Esophagus squamous epithelium (tissue), 5 donors: ENCODE data around the gene GNG2. TPM values are rescaled to one million over a fixed set of nuclear protein-coding genes. Genes with fewer than 3 reads are reported as not detected.

Experiments used
- DNase-seq: peaks from one replicate; lab custom pipeline; 2025; lab: John Stamatoyannopoulos, UW
- H3K27ac ChIP-seq, 4 donors: fragments of 200-600 bp; sonication (generic); one replicate each; pipeline ENCODE4 v1.5.1; 2016 to 2019; ENCODE audit warnings: mild to moderate bottlenecking in 1 of 4
- H3K27me3 ChIP-seq, 4 donors: fragments of 200-600 bp; sonication (generic); 1 replicate in 3 of 4; 2 replicates in 1 of 4; pipeline versions ENCODE4 v1.5.1 to v1.6.0; 2017 to 2021; ENCODE audit warnings: antibody characterized with exemption in 1 of 4
- H3K36me3 ChIP-seq, 3 donors: fragments of 200-600 bp; sonication (generic); one replicate each; pipeline ENCODE4 v1.5.1; 2016 to 2019
- H3K4me1 ChIP-seq, 3 donors: fragments of 200-600 bp; sonication (generic); one replicate each; pipeline ENCODE4 v1.5.1; 2017 to 2019
- H3K4me3 ChIP-seq, 4 donors: fragments of 200-600 bp; sonication (generic); 1 replicate in 3 of 4; 2 replicates in 1 of 4; pipeline ENCODE4 v1.5.1; 2016 to 2019; ENCODE audit warnings: mild to moderate bottlenecking in 2 of 4, moderate library complexity in 1 of 4
- H3K9me3 ChIP-seq, 3 donors: fragments of 200-600 bp; sonication (generic); one replicate each; pipeline ENCODE4 v1.5.1; 2016 to 2019
- POLR2A ChIP-seq, 4 donors: fragments of 450-650 bp; IDR thresholded peaks; one replicate each; pipeline ENCODE4 v1.6.1; 2017; ENCODE audit warnings: antibody characterized with exemption in 4 of 4, mild to moderate bottlenecking in 4 of 4, moderate library complexity in 3 of 4
- WGBS, 2 donors: methylation state at CpG; one replicate each; pipeline ENCODE4 v1.1.5; 2018; 5-methylcytosine and 5-hydroxymethylcytosine counted together
- intact Hi-C: fragments of 100-400 bp; cut with DNase I; formaldehyde crosslinking; loops from one replicate; pipeline ENCODE4 v1.15.0; 2022
- total RNA-seq, 4 donors: library from RNA; depleted of rRNA; stranded (reverse); fragments of >200 nt; gene quantifications; one replicate each; pipeline ENCODE4 v1.1.0, GENCODE V29; 2016
- TF ChIP-seq, protein P1 (sequence below), 6 experiments: fragments of 450-650 bp in 4 of 6; fragments of 200-600 bp in 2 of 6; sonication (generic) in 2 of 6; IDR thresholded peaks; one replicate each; pipeline ENCODE4 v1.5.1; 2016 to 2019; ENCODE audit warnings: antibody characterized with exemption in 6 of 6, mild to moderate bottlenecking in 4 of 6, moderate library complexity in 4 of 6
- donor health status: DM: yes; HTN: yes; CAD: no.

The GNG2 gene
- total RNA-seq, 4 donors from 2014 or later = 1.5 to 8.8 (median 3.7) TPM

DNA sequence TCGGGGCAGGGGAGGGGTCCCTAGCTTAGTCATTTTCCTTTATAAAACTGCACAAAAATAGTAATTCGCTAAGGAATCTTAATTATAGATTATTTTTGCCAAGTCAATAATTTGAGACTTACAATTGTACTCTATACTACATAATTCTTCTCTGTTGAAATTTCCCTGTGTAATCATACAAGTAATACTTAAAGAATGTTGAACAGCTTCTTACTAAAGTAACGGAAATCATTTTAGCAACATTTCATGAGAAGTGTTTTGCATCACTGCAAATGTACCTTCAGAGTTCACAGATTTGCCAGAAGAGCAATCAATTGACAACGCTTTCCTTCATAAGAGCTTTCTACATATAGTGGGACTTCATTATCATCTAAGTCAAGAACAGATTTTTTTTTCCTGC is 7.9 kb upstream of the GNG2 start:
- intact Hi-C loops = no loop called here
- DNase-seq = no peak
- H3K9me3 ChIP-seq = no peaks in the 10 kb centered on the region
- no peaks in the 10 kb centered on the region for H3K36me3 ChIP-seq
- H3K4me1 ChIP-seq = peaks cover 0 to 5% (median 0%) of the 10 kb centered on the region in 3 donors
- no peak overlapping the region for H3K4me3 ChIP-seq
- WGBS, 2 donors = 60 to 61% methylated on average over 4 of the region's 4 CpGs
- no peaks in the 10 kb centered on the region for H3K27me3 ChIP-seq
- TF ChIP-seq POLR2A (IDR thresholded peaks at IDR 0.05) = no peak
- TF ChIP-seq, protein P1, sequence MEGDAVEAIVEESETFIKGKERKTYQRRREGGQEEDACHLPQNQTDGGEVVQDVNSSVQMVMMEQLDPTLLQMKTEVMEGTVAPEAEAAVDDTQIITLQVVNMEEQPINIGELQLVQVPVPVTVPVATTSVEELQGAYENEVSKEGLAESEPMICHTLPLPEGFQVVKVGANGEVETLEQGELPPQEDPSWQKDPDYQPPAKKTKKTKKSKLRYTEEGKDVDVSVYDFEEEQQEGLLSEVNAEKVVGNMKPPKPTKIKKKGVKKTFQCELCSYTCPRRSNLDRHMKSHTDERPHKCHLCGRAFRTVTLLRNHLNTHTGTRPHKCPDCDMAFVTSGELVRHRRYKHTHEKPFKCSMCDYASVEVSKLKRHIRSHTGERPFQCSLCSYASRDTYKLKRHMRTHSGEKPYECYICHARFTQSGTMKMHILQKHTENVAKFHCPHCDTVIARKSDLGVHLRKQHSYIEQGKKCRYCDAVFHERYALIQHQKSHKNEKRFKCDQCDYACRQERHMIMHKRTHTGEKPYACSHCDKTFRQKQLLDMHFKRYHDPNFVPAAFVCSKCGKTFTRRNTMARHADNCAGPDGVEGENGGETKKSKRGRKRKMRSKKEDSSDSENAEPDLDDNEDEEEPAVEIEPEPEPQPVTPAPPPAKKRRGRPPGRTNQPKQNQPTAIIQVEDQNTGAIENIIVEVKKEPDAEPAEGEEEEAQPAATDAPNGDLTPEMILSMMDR (IDR thresholded peaks at IDR 0.05) = no peak
- H3K27ac ChIP-seq = no peak overlapping the region

DNA sequence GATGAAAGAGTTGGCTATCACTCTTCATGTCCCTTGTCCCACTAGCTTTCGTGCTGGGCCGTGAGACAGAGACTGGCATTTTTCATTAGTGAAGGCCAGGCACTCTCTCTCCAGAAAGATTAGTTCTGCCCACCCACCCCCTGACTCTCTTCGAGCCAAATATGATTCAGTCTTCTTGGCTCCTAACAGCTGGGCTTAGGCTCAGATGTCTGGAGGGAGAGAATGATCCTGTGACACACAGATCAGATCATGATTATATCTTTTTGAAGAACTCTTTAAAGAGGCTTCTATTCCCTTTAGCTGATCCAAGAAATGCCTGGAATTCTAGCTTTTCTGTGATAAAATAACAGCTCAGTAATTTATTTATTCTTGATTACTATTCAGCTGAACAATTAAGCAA is 5.2 kb upstream of the GNG2 start:
- WGBS, 2 donors = 39 to 45% methylated on average over 3 of the region's 3 CpGs
- Histone ChIP-seq H3K27ac (peak overlapping the region in 1 of 4 donors; percentile 36), H3K36me3 (no peaks in the 10 kb centered on the region), H3K4me1 (peaks cover 0 to 19% (median 6%) of the 10 kb centered on the region in 3 donors), H3K4me3 (no peak overlapping the region), H3K27me3 (no peaks in the 10 kb centered on the region), H3K9me3 (no peaks in the 10 kb centered on the region)
- intact Hi-C loops = no loop called here
- DNase-seq = no peak
- TF ChIP-seq, protein P1 (IDR thresholded peaks at IDR 0.05) = no peak
- TF ChIP-seq POLR2A (IDR thresholded peaks at IDR 0.05) = no peak

DNA sequence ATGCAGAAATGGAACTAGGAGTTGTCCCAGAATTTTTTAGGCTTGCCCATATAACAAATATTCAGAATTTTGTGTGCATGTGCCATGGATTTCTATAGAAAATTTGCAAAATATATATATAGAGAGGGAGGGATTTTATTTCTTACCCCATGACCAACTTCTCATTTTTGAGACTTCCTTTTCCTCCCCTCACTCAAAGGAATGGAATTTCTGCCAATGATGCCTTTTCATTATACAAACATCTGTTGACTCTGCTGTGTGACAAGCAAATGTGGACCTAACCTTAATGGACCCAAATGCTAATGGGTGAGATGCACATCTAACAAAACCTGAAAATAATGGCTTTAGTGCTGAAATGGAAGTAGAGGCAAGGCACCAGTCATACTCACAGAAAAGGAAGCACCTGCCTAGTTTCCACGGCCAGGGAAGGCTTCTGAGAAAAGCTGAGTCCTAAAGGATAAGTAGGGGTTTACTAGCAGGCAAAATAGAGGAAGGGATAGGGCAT is 3.6 kb upstream of the GNG2 start:
- 76 to 91% methylated on average over 1 of the region's 1 CpG for WGBS, 2 donors
- peaks cover 0 to 35% (median 8%) of the 10 kb centered on the region in 3 donors for H3K4me1 ChIP-seq
- H3K9me3 ChIP-seq = no peaks in the 10 kb centered on the region
- no peak overlapping the region for H3K27ac ChIP-seq
- H3K4me3 ChIP-seq = no peak overlapping the region
- H3K27me3 ChIP-seq = no peaks in the 10 kb centered on the region
- DNase-seq = no peak
- intact Hi-C loops = no loop called here
- H3K36me3 ChIP-seq = no peaks in the 10 kb centered on the region
- TF ChIP-seq, protein P1 (IDR thresholded peaks at IDR 0.05) = no peak
- TF ChIP-seq POLR2A (IDR thresholded peaks at IDR 0.05) = no peak

DNA sequence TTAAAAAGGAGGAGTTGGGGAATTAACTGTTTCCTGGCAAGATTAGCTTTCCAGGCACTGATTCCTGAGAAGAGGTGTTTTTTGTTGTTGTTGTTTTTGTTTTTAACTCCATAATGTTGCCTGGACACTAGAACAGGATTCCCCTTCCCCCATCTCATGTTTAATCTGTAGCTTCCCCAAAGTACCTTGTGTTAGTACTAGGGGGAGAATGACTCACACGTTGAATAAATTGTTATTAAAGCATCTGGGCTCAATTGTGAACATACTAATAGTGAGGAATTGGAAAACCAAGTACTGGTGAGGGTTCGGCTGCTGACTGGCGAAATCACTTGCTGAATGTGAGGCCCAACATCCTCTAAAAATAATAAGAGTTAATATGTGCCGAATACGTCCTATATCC is 1.3 kb upstream of the GNG2 start:
- TF ChIP-seq, protein P1 (IDR thresholded peaks at IDR 0.05) = no peak
- TF ChIP-seq POLR2A (IDR thresholded peaks at IDR 0.05) = no peak
- no peak for DNase-seq
- Histone ChIP-seq H3K4me3 (no peak overlapping the region), H3K36me3 (no peaks in the 10 kb centered on the region), H3K9me3 (no peaks in the 10 kb centered on the region), H3K27me3 (no peaks in the 10 kb centered on the region), H3K4me1 (peaks cover 0 to 54% (median 8%) of the 10 kb centered on the region in 3 donors), H3K27ac (peak overlapping the region in 2 of 4 donors; percentile 69 to 80)
- 56 to 72% methylated on average over 5 of the region's 5 CpGs for WGBS, 2 donors
- intact Hi-C loops = no loop called here

DNA sequence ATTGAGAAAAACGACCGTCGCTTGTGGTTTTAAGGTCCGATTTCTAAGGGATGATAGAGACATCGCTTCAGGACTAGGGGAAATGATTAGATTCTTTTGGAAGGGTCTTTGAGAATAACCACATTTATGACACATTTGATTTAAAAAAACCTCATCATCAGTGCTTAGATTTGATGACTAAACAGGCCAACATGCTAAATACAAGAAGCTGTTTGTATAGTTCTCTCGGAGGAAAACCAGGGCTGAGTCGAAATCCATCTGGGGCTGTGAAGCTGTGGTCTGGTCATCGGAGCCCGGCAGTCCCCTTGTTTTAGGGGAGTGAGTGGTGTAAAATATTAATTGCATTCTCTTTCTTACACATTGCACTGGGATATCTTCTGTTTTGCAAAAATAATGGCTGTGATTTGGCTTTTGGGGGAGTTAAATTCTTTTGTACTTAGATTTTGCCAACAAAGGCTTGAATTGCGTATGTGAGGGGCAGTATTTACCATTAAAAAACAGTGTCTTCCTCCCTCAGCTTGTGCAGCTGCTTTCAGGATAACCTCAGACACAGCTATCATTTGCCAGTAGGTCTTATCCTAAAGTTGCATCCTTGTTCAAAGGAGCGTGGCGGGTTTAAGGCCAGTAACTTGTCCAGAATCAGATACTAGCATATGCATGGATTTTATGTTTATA is 550 bp downstream of the GNG2 start:
- DNase-seq = no peak
- peaks cover 0 to 49% (median 8%) of the 10 kb centered on the region in 3 donors for H3K4me1 ChIP-seq
- no peaks in the 10 kb centered on the region for H3K36me3 ChIP-seq
- peak overlapping the region; percentile 7 to 80 (median 70) for H3K27ac ChIP-seq
- 14 to 16% methylated on average over 12 of the region's 12 CpGs for WGBS, 2 donors
- H3K4me3 ChIP-seq = peak overlapping the region; percentile 2 to 62 (median 45)
- intact Hi-C loops = no loop called here
- TF ChIP-seq, protein P1 (IDR thresholded peaks at IDR 0.05) = no peak
- TF ChIP-seq POLR2A (IDR thresholded peaks at IDR 0.05) = no peak
- H3K27me3 ChIP-seq = no peaks in the 10 kb centered on the region
- no peaks in the 10 kb centered on the region for H3K9me3 ChIP-seq
